ENCODE results near the gene ACY1.

The ACY1 gene

DNA sequence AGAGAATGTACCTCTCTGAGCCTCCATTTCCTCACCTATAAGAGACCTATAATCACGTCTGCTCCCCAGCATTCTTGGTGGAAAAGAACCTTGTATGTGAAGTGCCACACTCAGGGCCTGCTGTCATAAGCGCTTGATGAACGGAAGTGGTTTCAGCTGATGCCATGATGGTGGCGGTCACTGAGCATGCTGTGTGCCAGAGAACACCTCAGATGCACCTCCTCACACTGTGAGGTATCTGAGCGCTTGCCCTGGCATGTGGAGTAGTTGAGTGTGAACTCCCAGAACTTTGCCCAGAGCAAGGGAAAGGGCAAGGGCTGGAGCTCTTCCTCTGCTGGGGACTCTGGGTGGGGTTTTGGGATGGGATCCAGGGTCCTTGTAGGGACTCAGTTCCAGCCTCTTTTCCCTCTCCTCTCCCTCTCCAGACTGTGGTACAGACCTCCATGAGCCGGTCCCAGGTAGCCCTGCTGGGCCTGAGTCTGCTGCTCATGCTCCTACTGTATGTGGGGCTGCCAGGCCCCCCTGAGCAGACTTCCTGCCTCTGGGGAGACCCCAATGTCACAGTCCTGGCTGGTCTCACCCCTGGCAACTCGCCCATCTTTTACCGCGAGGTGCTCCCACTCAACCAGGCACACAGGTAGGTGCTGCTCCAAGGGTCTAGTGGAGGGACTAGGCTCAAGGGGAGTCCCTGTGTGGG lies 5.7 kb upstream of the ACY1 start:
- Histone ChIP-seq H3K4me3 (ENCODE audit: low read depth, low read length) (no peak overlapping the region), H3K27ac (ENCODE audit: extremely low read depth, low read depth, low read length) (no peak overlapping the region), H3K9me3 (ENCODE audit: control insufficient read depth, insufficient read depth, low read depth, low read length) (no peaks in the 10 kb centered on the region), H3K4me1 (ENCODE audit: control insufficient read depth, insufficient read depth, low read length) (no peaks in the 10 kb centered on the region), H3K36me3 (ENCODE audit: control insufficient read depth in 2 of 2, insufficient read depth in 1 of 2, low read length in 2 of 2) (peaks cover 0 to 8% of the 10 kb centered on the region in 2 experiments; a peak in 1 of 3 replicates)
- TF ChIP-seq ZNF341 (tag by site-specific recombination; IDR thresholded peaks at IDR 0.05; ENCODE audit: low read depth) (no peak), ZNF175 (tag by site-specific recombination; IDR thresholded peaks at IDR 0.05) (no peak), ZNF19 (tag by site-specific recombination; IDR thresholded peaks at IDR 0.05; ENCODE audit: low read depth) (no peak), ZNF654 (tag by site-specific recombination; IDR thresholded peaks at IDR 0.05; ENCODE audit: low read depth) (no peak), ZSCAN16 (tag by site-specific recombination; IDR thresholded peaks at IDR 0.05) (no peak), SP3 (tag by site-specific recombination; IDR thresholded peaks at IDR 0.05) (no peak), ZNF221 (tag by site-specific recombination; IDR thresholded peaks at IDR 0.05; ENCODE audit: borderline replicate concordance) (no peak), ZBTB48 (tag by site-specific recombination; IDR thresholded peaks at IDR 0.05) (no peak), ZNF140 (tag by site-specific recombination; IDR thresholded peaks at IDR 0.05) (no peak), ZBTB1 (tag by site-specific recombination; IDR thresholded peaks at IDR 0.05) (no peak), ZNF830 (tag by site-specific recombination; IDR thresholded peaks at IDR 0.05; ENCODE audit: low read depth) (no peak), ZNF416 (tag by site-specific recombination; IDR thresholded peaks at IDR 0.05) (no peak), ZNF433 (tag by site-specific recombination; IDR thresholded peaks at IDR 0.05; ENCODE audit: low read depth) (no peak), ZSCAN23 (tag by site-specific recombination; IDR thresholded peaks at IDR 0.05) (no peak), ZNF610 (tag by site-specific recombination; IDR thresholded peaks at IDR 0.05; ENCODE audit: borderline replicate concordance) (no peak), ZNF155 (tag by site-specific recombination; IDR thresholded peaks at IDR 0.05) (no peak)
- TF ChIP-seq, protein P1, sequence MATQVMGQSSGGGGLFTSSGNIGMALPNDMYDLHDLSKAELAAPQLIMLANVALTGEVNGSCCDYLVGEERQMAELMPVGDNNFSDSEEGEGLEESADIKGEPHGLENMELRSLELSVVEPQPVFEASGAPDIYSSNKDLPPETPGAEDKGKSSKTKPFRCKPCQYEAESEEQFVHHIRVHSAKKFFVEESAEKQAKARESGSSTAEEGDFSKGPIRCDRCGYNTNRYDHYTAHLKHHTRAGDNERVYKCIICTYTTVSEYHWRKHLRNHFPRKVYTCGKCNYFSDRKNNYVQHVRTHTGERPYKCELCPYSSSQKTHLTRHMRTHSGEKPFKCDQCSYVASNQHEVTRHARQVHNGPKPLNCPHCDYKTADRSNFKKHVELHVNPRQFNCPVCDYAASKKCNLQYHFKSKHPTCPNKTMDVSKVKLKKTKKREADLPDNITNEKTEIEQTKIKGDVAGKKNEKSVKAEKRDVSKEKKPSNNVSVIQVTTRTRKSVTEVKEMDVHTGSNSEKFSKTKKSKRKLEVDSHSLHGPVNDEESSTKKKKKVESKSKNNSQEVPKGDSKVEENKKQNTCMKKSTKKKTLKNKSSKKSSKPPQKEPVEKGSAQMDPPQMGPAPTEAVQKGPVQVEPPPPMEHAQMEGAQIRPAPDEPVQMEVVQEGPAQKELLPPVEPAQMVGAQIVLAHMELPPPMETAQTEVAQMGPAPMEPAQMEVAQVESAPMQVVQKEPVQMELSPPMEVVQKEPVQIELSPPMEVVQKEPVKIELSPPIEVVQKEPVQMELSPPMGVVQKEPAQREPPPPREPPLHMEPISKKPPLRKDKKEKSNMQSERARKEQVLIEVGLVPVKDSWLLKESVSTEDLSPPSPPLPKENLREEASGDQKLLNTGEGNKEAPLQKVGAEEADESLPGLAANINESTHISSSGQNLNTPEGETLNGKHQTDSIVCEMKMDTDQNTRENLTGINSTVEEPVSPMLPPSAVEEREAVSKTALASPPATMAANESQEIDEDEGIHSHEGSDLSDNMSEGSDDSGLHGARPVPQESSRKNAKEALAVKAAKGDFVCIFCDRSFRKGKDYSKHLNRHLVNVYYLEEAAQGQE (tag by site-specific recombination; IDR thresholded peaks at IDR 0.05), result no peak
- CTCF ChIA-PET, result interaction anchor here (0.8 kb wide), 1 partner anchor 36 kb away, joined by 3 read pairs; the partner anchor contains the start of gene RRP9
- POLR2A ChIA-PET, result interaction anchor here (1.6 kb wide), 1 partner anchor 15 kb away, joined by 4 read pairs; no protein-coding TSS in a partner anchor

- POLR2A ChIA-PET, result no interaction called here
- TF ChIP-seq KLF8 (tag by site-specific recombination; IDR thresholded peaks at IDR 0.05) (no peak), ZNF366 (tag by site-specific recombination; conservative IDR thresholded peaks at IDR 0.05) (no peak), ZFP37 (tag by site-specific recombination; IDR thresholded peaks at IDR 0.05) (no peak), ZSCAN30 (tag by site-specific recombination; IDR thresholded peaks at IDR 0.05) (no peak), ZNF223 (tag by site-specific recombination; IDR thresholded peaks at IDR 0.05) (no peak), ZNF138 (tag by site-specific recombination; IDR thresholded peaks at IDR 0.05; ENCODE audit: borderline replicate concordance) (no peak), ZNF558 (tag by site-specific recombination; IDR thresholded peaks at IDR 0.05) (no peak)
- TF ChIP-seq, protein P2, sequence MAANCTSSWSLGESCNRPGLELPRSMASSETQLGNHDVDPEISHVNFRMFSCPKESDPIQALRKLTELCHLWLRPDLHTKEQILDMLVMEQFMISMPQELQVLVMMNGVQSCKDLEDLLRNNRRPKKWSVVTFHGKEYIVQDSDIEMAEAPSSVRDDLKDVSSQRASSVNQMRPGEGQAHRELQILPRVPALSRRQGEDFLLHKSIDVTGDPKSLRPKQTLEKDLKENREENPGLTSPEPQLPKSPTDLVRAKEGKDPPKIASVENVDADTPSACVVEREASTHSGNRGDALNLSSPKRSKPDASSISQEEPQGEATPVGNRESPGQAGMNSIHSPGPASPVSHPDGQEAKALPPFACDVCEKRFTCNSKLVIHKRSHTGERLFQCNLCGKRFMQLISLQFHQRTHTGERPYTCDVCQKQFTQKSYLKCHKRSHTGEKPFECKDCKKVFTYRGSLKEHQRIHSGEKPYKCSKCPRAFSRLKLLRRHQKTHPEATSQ (tag by site-specific recombination; IDR thresholded peaks at IDR 0.05), result no peak
- TF ChIP-seq, protein P3, sequence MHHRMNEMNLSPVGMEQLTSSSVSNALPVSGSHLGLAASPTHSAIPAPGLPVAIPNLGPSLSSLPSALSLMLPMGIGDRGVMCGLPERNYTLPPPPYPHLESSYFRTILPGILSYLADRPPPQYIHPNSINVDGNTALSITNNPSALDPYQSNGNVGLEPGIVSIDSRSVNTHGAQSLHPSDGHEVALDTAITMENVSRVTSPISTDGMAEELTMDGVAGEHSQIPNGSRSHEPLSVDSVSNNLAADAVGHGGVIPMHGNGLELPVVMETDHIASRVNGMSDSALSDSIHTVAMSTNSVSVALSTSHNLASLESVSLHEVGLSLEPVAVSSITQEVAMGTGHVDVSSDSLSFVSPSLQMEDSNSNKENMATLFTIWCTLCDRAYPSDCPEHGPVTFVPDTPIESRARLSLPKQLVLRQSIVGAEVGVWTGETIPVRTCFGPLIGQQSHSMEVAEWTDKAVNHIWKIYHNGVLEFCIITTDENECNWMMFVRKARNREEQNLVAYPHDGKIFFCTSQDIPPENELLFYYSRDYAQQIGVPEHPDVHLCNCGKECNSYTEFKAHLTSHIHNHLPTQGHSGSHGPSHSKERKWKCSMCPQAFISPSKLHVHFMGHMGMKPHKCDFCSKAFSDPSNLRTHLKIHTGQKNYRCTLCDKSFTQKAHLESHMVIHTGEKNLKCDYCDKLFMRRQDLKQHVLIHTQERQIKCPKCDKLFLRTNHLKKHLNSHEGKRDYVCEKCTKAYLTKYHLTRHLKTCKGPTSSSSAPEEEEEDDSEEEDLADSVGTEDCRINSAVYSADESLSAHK (tag by site-specific recombination; IDR thresholded peaks at IDR 0.05), result no peak
Measured at GRCh38 chr3:51978143-51978502, 5.2 kb upstream of the ACY1 start.

More at GRCh38 chr3:51978143-51978502, 5.2 kb upstream of the ACY1 start:
- Histone ChIP-seq H3K27ac (ENCODE audit: extremely low read depth, low read depth, low read length) (no peak overlapping the region), H3K4me1 (ENCODE audit: control insufficient read depth, insufficient read depth, low read length) (no peaks in the 10 kb centered on the region), H3K9me3 (ENCODE audit: control insufficient read depth, insufficient read depth, low read depth, low read length) (no peaks in the 10 kb centered on the region), H3K4me3 (ENCODE audit: low read depth, low read length) (no peak overlapping the region), H3K36me3 (ENCODE audit: control insufficient read depth in 2 of 2, insufficient read depth in 1 of 2, low read length in 2 of 2) (peaks cover 0 to 8% of the 10 kb centered on the region in 2 experiments; a peak in 1 of 3 replicates)
- CTCF ChIA-PET, result interaction anchor here (1.2 kb wide), 1 partner anchor 38 kb away, joined by 3 read pairs; no protein-coding TSS in a partner anchor

Measured in HEK293 (cell line).